GM19193 (cell line): Measurements from ENCODE around the gene POLD4.

Experiments
- POLR2A ChIP-seq: IDR thresholded peaks from 4 replicates; pipeline ENCODE4 v1.6.1; 2011; ENCODE audit not compliant: insufficient read depth, insufficient read length; ENCODE audit errors: extremely low read depth

Gene POLD4

GRCh38 chr11:67308031-67308866 is 45.1 kb downstream of the POLD4 start:
- no peak for TF ChIP-seq POLR2A

DNA sequence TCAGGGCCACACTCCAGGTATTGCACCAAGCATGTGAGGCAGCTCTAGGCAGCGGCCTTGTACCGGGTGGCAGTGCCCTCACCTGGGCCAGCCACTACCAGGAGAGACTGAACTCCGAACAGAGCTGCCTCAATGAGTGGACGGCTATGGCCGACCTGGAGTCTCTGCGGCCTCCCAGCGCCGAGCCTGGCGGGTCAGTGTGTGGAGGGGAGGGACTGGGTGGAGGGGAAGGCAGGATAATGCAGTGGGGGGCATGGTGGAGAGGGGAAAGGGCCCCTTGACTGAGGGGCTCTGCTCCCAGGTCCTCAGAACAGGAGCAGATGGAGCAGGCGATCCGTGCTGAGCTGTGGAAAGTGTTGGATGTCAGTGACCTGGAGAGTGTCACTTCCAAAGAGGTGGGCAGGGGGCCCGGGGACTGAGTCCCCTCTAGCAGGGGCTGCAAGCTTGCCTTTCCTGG is 45.8 kb downstream of the POLD4 start:
- no peak for TF ChIP-seq POLR2A

GRCh38 chr11:67306769-67307544 is 46.4 kb downstream of the POLD4 start:
- TF ChIP-seq POLR2A, result no peak

DNA sequence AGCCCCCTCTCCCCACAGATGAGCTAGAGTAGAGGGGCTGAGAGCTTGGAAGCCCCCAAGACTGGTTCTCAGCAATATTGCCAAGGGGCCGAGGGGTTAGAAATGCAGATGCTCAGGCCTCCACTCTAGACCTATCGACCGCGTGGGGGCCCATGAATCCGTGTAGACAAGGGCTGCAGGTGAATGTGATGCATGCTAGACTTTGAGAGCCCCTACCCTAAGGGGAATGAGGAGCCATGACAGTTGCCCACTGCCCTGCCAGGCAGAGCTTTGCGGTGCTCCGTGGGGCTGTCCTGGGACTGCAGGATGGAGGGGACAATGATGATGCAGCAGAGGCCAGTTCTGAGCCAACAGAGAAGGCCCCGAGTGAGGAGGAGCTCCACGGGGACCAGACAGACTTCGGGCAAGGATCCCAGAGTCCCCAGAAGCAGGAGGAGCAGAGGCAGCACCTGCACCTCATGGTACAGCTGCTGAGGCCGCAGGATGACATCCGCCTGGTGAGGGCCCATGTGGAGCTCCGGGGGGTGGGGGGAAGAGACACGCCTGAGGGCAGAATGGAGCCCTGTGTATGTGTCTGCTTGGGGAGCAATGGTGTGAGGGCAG is 48.7 kb downstream of the POLD4 start:
- no peak for TF ChIP-seq POLR2A

DNA sequence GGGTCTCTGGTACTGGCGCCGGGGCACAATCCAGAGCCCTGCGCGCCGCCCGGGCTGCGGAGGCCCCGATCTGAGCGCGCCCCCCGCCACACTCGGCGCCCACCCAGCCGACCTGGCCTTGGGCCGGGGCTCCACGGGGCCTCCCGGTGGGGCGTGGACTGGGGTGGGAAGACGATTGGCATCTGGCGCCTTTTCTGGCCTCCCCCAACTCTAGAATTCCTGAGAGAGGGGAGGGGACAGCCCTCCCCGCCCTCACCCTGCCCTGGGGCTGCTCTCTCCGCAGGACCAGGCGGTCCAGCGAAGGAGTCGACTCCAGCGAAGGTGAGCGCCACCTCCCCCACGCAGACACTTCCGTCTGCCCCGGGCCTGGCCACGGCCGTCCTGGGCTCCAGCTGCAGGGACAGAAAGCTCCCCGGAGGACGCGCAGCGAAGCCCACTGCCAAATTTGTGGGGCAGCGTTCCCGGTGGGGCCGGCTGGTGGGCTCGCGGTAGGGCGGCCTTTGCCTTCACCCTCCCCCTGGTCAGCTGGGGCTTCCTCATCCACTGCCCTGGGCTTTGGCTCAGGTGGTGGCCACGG is 49.4 kb downstream of the POLD4 start:
- no peak for TF ChIP-seq POLR2A

GRCh38 chr11:67303132-67303834 is 50.1 kb downstream of the POLD4 start, which contains the start of gene SSH3:
Gene SSH3, plus strand, starts transcription at chr11:67303530. Its CDS starts 96 bp downstream, at chr11:67303626.
- TF ChIP-seq POLR2A, result no peak

- TF ChIP-seq POLR2A, result no peak
These were observed 50.7 kb downstream of the POLD4 start for GRCh38 chr11:67302571-67303131.

DNA sequence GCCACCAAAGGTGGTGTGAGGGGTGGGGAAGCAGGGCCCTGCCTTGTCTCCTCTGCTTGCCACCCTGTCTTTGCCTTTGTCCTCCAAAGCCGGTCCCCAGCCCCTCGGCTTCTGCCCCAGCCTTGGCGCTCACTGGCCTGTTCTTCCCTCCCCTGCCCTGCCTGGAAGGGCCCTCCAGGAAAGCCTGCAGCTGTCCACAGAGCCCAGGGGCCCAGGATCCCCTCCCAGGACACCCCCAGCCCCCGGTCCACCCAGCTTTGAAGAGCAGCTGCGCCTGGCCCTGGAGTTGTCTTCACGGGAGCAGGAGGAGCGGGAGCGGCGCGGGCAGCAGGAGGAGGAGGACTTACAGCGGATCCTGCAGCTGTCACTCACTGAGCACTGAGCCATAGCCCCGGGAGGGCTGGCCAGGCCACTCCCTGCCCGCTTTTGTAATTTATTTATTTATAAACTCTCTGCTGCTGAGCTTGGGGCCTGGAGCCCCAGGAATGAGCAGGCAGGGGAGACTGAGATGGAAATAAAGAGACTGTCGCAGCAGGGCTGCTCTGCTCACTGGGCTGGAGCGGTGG is 51.3 kb downstream of the POLD4 start:
- TF ChIP-seq POLR2A, result no peak

- TF ChIP-seq POLR2A, result no peak
These were observed 51.9 kb downstream of the POLD4 start for GRCh38 chr11:67301313-67301921.
